HuH-7 (cell line): ENCODE measurements around the gene IQCF5.
"Not testable (repeated sequence)": the region's sequence is repeated elsewhere in the genome, so short reads cannot be mapped to it uniquely, and the experiment has no call there.

Experiments used
- DNase-seq: peaks from one replicate; pipeline ENCODE4 v3.0.0; 2011; ENCODE audit warnings: low spot score

The IQCF5 gene

DNA sequence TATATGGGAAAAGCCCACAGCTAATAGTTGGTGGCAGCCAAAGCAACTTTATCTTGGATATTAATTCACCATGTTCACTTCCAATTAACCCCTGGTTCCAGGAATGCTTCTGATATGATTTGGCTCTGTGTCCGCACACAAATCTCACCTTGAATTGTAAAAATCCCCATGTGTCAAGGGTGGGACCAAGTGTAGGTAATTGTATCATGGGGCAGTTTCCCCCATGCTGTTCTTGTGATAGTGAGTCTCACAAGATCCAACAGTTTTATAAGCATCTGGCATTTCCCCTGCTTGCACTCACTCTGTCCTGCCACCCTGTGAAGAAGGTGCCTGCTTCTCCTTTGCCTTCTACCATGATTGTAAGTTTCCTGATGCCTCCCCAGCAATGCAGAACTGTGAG lies 6.5 kb downstream of the IQCF5 start:
- not testable (repeated sequence) for DNase-seq

- DNase-seq = no peak
These were observed 12.5 kb downstream of the IQCF5 start for GRCh38 chr3:51862886-51863285.

DNA sequence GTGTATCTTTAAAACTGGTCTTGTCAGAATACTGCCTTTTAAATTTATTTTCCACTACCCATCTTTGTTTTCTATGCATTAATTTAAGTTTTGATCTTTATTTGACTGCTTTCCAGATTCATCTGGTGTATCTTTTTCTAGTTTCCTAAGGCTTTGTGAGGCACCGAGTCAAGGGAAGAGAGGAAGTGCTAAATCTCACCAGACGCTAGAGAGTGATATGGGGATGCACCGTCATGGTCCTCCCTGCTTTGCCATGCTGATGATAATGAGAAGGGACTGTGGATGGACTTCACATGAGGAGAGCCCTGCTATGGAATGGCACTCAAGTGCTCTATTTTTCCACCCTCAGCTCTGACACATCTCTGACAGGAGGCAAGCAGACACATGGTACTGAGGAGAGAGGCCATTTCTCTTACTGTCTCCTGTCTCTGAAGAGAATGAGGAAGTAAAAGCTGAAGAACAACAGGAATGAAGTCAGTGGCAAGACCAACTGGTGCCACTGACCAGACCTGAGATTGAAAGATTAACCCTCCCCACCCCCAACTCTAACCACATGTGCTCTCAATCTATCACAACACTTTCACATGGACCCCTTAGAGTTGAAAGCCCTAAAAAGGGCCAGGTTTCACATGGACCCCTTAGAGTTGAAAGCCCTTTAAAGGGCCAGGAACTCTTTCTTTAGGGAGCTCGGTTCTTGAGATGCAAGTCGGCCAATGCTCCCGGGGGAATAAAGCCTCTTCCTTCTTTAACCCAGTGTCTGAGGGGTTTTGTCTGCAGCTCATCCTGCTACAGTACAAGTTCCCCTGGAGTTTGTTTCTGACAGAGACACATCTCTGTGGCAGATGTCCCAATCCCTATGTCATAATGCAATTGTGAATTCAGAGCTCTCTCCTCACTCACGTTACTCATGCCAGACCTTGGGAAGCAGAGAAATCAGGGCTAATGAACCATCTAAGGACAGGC lies 14.4 kb downstream of the IQCF5 start, which contains the start of gene IQCF2:
IQCF2 (plus strand) TSS at position 913 of the 963 bp plus-strand sequence. CDS start 52 bp downstream, outside the sequence.
- DNase-seq = no peak

- DNase-seq = not testable (repeated sequence)
These were observed 20.0 kb downstream of the IQCF5 start for GRCh38 chr3:51855411-51855810.

GRCh38 chr3:51845129-51845528 lies 30.3 kb downstream of the IQCF5 start:
- no peak for DNase-seq

GRCh38 chr3:51836606-51837005 lies 38.8 kb downstream of the IQCF5 start:
- no peak for DNase-seq

GRCh38 chr3:51830836-51831385 lies 44.5 kb downstream of the IQCF5 start:
- DNase-seq = no peak

DNA sequence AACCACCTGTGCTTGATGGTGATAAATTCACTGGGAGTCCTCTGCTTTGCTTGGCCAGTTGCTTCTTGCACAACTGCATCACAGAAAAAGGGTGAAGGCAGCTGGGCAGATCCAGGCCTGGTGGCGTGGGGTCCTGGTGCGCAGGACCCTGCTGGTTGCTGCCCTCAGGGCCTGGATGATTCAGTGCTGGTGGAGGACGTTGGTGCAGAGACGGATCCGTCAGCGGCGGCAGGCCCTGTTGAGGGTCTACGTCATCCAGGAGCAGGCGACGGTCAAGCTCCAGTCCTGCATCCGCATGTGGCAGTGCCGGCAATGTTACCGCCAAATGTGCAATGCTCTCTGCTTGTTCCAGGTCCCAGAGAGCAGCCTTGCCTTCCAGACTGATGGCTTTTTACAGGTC lies 45.1 kb downstream of the IQCF5 start:
- no peak for DNase-seq

DNA sequence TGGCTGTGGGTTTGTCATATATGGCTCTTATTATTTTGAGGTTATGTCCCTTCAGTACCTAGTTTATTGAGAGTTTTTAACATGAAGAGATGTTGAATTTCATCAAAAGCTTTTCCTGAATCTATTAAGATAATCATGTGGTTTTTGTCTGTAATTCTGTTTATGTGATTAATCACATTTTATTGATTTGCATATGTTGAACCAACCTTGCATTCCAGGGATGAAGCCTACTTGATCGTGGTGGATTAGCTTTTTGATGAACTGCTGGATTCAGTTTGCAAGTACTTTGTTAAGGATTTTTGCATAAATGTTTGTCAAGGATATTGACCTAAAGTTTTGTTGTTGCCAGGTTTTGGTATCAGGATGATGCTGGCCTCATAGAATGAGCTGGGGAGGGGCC lies 47.1 kb downstream of the IQCF5 start:
- DNase-seq = no peak
